ENCODE data around the gene CLN5. TPM values are rescaled to one million over a fixed set of nuclear protein-coding genes. Genes with fewer than 3 reads are reported as not detected.

The CLN5 gene
- total RNA-seq, 4 donors from 2014 or later: 4.5 to 10.1 (median 7.1) TPM

DNA sequence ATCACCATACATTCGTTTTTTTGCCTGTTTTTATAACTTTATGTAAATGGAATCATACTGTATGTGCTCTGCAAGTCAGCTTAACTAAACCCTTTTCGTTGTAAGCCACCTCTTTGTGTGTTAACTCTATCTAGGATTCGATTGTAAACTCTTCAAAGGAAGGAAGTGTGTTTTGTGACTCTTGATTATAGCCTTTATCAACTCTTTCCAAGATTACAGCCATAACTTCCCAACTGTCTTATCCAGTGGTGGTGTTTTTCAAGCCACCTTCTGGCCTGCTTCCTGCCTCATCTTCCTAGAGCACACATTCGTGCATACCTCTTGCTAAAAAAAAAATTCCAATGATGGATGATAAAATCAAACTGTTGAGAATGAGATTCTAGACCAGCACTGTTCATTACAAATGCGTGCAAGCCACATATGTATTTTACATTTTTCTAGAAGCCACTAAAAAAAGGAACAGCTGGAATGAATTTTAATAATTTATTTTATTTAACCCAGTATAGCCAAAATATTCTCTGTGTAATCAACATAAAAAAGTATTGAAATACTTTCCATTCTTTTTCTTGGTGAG is 47.1 kb downstream of the CLN5 start:
- Histone ChIP-seq H3K9me3 (no peaks in the 10 kb centered on the region), H3K27ac (no peak overlapping the region), H3K4me1 (no peaks in the 10 kb centered on the region), H3K36me3 (no peaks in the 10 kb centered on the region), H3K27me3 (no peaks in the 10 kb centered on the region), H3K4me3 (no peak overlapping the region)
- DNase-seq: no peak
- intact Hi-C loops (cut with DNase I; ENCODE audit: low total_unique reads): no loop called here
- in situ Hi-C loops (cut with MboI; ENCODE audit: low sequenced_read_pairs in 4 of 4): no loop called here
- ATAC-seq: no peak
- TF ChIP-seq CTCF (IDR thresholded peaks at IDR 0.05 in 4 of 5, conservative IDR thresholded peaks at IDR 0.05 in 1 of 5) (no peak), POLR2A (IDR thresholded peaks at IDR 0.05) (no peak)

GRCh38 chr13:77040076-77040475 is 48.2 kb downstream of the CLN5 start:
- Histone ChIP-seq H3K27ac (no peak overlapping the region), H3K36me3 (peaks cover 0 to 4% of the 10 kb centered on the region in 2 donors), H3K9me3 (no peaks in the 10 kb centered on the region), H3K27me3 (no peaks in the 10 kb centered on the region), H3K4me3 (no peak overlapping the region), H3K4me1 (no peaks in the 10 kb centered on the region)
- DNase-seq (no peak), ATAC-seq (no peak)
- intact Hi-C loops (cut with DNase I; ENCODE audit: low total_unique reads) (no loop called here), in situ Hi-C loops (cut with MboI; ENCODE audit: low sequenced_read_pairs in 4 of 4) (no loop called here)
- no peak for TF ChIP-seq POLR2A (IDR thresholded peaks at IDR 0.05)
- TF ChIP-seq CTCF (IDR thresholded peaks at IDR 0.05 in 4 of 5, conservative IDR thresholded peaks at IDR 0.05 in 1 of 5): no peak

DNA sequence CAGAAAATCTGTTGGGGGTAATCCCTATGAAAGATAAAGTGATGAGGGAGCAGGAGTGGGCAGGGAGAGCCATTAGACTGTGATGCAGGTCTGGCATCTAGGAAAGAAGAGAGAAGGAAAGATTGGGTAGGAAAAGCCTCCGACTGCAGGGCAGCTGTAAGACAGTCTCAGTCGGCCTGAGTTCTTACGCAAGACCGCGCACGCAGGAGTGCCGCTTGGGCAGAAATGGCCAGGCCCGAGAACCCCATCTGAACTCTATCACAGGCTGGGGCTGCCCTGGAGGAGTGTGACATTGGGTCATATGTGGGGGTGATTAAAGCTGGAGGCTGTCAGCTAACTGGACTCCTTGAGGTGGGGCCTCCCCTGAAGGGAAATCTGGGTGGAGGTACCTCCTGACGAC is 49.0 kb downstream of the CLN5 start:
- ATAC-seq (no peak), DNase-seq (no peak)
- H3K36me3 ChIP-seq: peaks cover 0 to 8% of the 10 kb centered on the region in 2 donors
- H3K9me3 ChIP-seq: no peaks in the 10 kb centered on the region
- no peaks in the 10 kb centered on the region for H3K4me1 ChIP-seq
- TF ChIP-seq CTCF (IDR thresholded peaks at IDR 0.05 in 4 of 5, conservative IDR thresholded peaks at IDR 0.05 in 1 of 5) (no peak), POLR2A (IDR thresholded peaks at IDR 0.05) (no peak)
- in situ Hi-C loops (cut with MboI; ENCODE audit: low sequenced_read_pairs in 4 of 4): no loop called here
- intact Hi-C loops (cut with DNase I; ENCODE audit: low total_unique reads): no loop called here
- no peak overlapping the region for H3K27ac ChIP-seq
- H3K4me3 ChIP-seq: no peak overlapping the region
- H3K27me3 ChIP-seq: no peaks in the 10 kb centered on the region

- Histone ChIP-seq H3K36me3 (peaks cover 0 to 13% of the 10 kb centered on the region in 2 donors), H3K27ac (no peak overlapping the region), H3K4me3 (no peak overlapping the region), H3K4me1 (no peaks in the 10 kb centered on the region), H3K9me3 (no peaks in the 10 kb centered on the region), H3K27me3 (no peaks in the 10 kb centered on the region)
- no peak for TF ChIP-seq POLR2A (IDR thresholded peaks at IDR 0.05)
- TF ChIP-seq CTCF (IDR thresholded peaks at IDR 0.05 in 4 of 5, conservative IDR thresholded peaks at IDR 0.05 in 1 of 5): no peak
- intact Hi-C loops (cut with DNase I; ENCODE audit: low total_unique reads) (no loop called here), in situ Hi-C loops (cut with MboI; ENCODE audit: low sequenced_read_pairs in 4 of 4) (no loop called here)
- no peak for DNase-seq
- no peak for ATAC-seq
Observed at GRCh38 chr13:77042566-77043177, 50.8 kb downstream of the CLN5 start.
